Activated CD8-positive, alpha-beta T cell treated with anti-CD3 and anti-CD28 coated beads for 36 hours (primary cell): ENCODE measurements around the gene HOXB2. TPM values are rescaled to one million over a fixed set of nuclear protein-coding genes. Genes with fewer than 3 reads are reported as not detected.

ENCODE experiments used
- ATAC-seq: fragments of 200-7000 bp; cut with Tn5 transposase; one replicate; pipeline ENCODE4 v1.10.0; 2021; ENCODE audit warnings: mild to moderate bottlenecking, moderate library complexity
- CTCF ChIA-PET: fragments of 350-600 bp; sonication (Branson Sonifier 250); formaldehyde crosslinking; loops from one replicate; lab custom pipeline; 2021; ENCODE audit warnings: antibody characterized with exemption; lab: Charles Lee
- POLR2A ChIA-PET: fragments of 350-600 bp; sonication (Branson Sonifier 250); formaldehyde crosslinking; loops from one replicate; lab custom pipeline; 2021; ENCODE audit warnings: antibody characterized with exemption; lab: Charles Lee
- DNase-seq: peaks from one replicate; pipeline ENCODE4 v3.0.0-alpha.2; 2020
- H3K27ac Mint-ChIP-seq: one replicate; pipeline ENCODE4 v1.8.0; 2021; ENCODE audit warnings: mild to moderate bottlenecking, mixed read lengths
- H3K27me3 Mint-ChIP-seq: one replicate; pipeline ENCODE4 v1.8.0; 2021; ENCODE audit warnings: mixed read lengths
- H3K36me3 Mint-ChIP-seq: one replicate; pipeline ENCODE4 v1.8.0; 2021; ENCODE audit warnings: low read depth, mixed read lengths
- H3K4me1 Mint-ChIP-seq: one replicate; pipeline ENCODE4 v1.8.0; 2021; ENCODE audit warnings: low read depth, mixed read lengths
- H3K4me3 Mint-ChIP-seq: one replicate; pipeline ENCODE4 v1.8.0; 2021; ENCODE audit warnings: mild to moderate bottlenecking, moderate library complexity, mixed read lengths
- H3K9me3 Mint-ChIP-seq: one replicate; pipeline ENCODE4 v1.8.0; 2021; ENCODE audit warnings: mixed read lengths
- CTCF ChIP-seq: fragments of 200-600 bp; IDR thresholded peaks from one replicate; pipeline ENCODE4 v1.8.0; 2022; ENCODE audit warnings: antibody characterized with exemption, mild to moderate bottlenecking
- intact Hi-C: fragments of 100-400 bp; cut with micrococcal nuclease; formaldehyde crosslinking; loops from one replicate; pipeline ENCODE4 v1.10.0; 2022
- total RNA-seq, 2 experiments: library from RNA; stranded (reverse); gene quantifications; one replicate each; pipeline ENCODE4 v1.2.3, GENCODE V29; 2021

HOXB2 gene
- total RNA-seq, 2 experiments from 2014 or later = 12.6 to 13.0 TPM

GRCh38 chr17:48522031-48522653 is 22.8 kb downstream of the HOXB2 start:
- H3K27me3 Mint-ChIP-seq = peaks cover 36% of the 10 kb centered on the region
- no peak for DNase-seq
- no peaks in the 10 kb centered on the region for H3K9me3 Mint-ChIP-seq
- ChIA-PET POLR2A (interaction anchor here (1.5 kb wide), 1 partner anchor 54 kb away, joined by 3 read pairs; no protein-coding TSS in a partner anchor), CTCF (interaction anchor here (0.7 to 4.0 kb wide), 6 partner anchors 8 to 92 kb away, joined by 3 to 12 read pairs (median 4); partner anchors contain the start of gene HOXB8)
- H3K4me3 Mint-ChIP-seq = no peak overlapping the region
- no peak for TF ChIP-seq CTCF
- H3K36me3 Mint-ChIP-seq = no peaks in the 10 kb centered on the region
- intact Hi-C loops = no loop called here
- ATAC-seq = no peak
- H3K27ac Mint-ChIP-seq = no peak overlapping the region
- H3K4me1 Mint-ChIP-seq = peaks cover 10% of the 10 kb centered on the region

- peaks cover 30% of the 10 kb centered on the region for H3K27me3 Mint-ChIP-seq
- no peaks in the 10 kb centered on the region for H3K9me3 Mint-ChIP-seq
- ATAC-seq = no peak
- no peaks in the 10 kb centered on the region for H3K36me3 Mint-ChIP-seq
- ChIA-PET CTCF (interaction anchor here (4.0 kb wide), 1 partner anchor 28 kb away, joined by 12 read pairs; no protein-coding TSS in a partner anchor), POLR2A (interaction anchor here (1.0 kb wide), 1 partner anchor 21 kb away, joined by 4 read pairs; no protein-coding TSS in a partner anchor)
- H3K4me1 Mint-ChIP-seq = no peaks in the 10 kb centered on the region
- DNase-seq = no peak
- H3K4me3 Mint-ChIP-seq = no peak overlapping the region
- intact Hi-C loops = no loop called here
- no peak overlapping the region for H3K27ac Mint-ChIP-seq
- no peak for TF ChIP-seq CTCF
These were observed 24.3 kb downstream of the HOXB2 start for GRCh38 chr17:48520631-48521079.

GRCh38 chr17:48519427-48519826 is 25.5 kb downstream of the HOXB2 start:
- peaks cover 29% of the 10 kb centered on the region for H3K27me3 Mint-ChIP-seq
- TF ChIP-seq CTCF = no peak

GRCh38 chr17:48517478-48517877 is 27.4 kb downstream of the HOXB2 start:
- Mint-ChIP-seq H3K4me1 (peaks cover 20% of the 10 kb centered on the region), H3K9me3 (no peaks in the 10 kb centered on the region), H3K27ac (no peak overlapping the region), H3K4me3 (no peak overlapping the region), H3K36me3 (no peaks in the 10 kb centered on the region), H3K27me3 (peaks cover 20% of the 10 kb centered on the region)
- TF ChIP-seq CTCF = no peak
- DNase-seq (no peak), ATAC-seq (no peak)
- POLR2A ChIA-PET = no interaction called here
- CTCF ChIA-PET = interaction anchor here (1.4 to 2.3 kb wide), 2 partner anchors 25 to 76 kb away, joined by 4 to 6 read pairs; no protein-coding TSS in a partner anchor
- intact Hi-C loops = no loop called here

More at GRCh38 chr17:48519427-48519826, 25.5 kb downstream of the HOXB2 start:
- H3K36me3 Mint-ChIP-seq = no peaks in the 10 kb centered on the region
- CTCF ChIA-PET = interaction anchor here (0.7 to 1.1 kb wide), 3 partner anchors 9 to 74 kb away, joined by 3 read pairs; no protein-coding TSS in a partner anchor
- POLR2A ChIA-PET = interaction anchor here (0.6 to 1.0 kb wide), 2 partner anchors 22 to 186 kb away, joined by 3 to 4 read pairs; no protein-coding TSS in a partner anchor
- no peak for DNase-seq
- intact Hi-C loops = no loop called here
- H3K4me1 Mint-ChIP-seq = peaks cover 3% of the 10 kb centered on the region
- no peak for ATAC-seq
- H3K9me3 Mint-ChIP-seq = no peaks in the 10 kb centered on the region
- no peak overlapping the region for H3K27ac Mint-ChIP-seq
- H3K4me3 Mint-ChIP-seq = no peak overlapping the region
